Hepatocyte (in vitro differentiated cells): Measurements from ENCODE around the gene GSTM1.

Experiments used
- CTCF ChIP-seq: fragments of 200-600 bp; sonication (generic); IDR thresholded peaks from 2 replicates; pipeline ENCODE4 v1.5.1; 2016; ENCODE audit warnings: antibody characterized with exemption, mild to moderate bottlenecking; ENCODE audit not compliant: poor library complexity
- EZH2 ChIP-seq: fragments of 200-600 bp; sonication (generic); IDR thresholded peaks from 2 replicates; pipeline ENCODE4 v1.6.1; 2016; ENCODE audit warnings: antibody characterized with exemption, mild to moderate bottlenecking, borderline replicate concordance
- EZH2phosphoT487 ChIP-seq: fragments of 200-600 bp; sonication (generic); IDR thresholded peaks from one replicate; pipeline ENCODE4 v1.6.1; 2018; ENCODE audit warnings: antibody characterized with exemption, mild to moderate bottlenecking, low read depth, moderate library complexity; ENCODE audit not compliant: unreplicated experiment, severe bottlenecking

GRCh38 chr1:109732390-109732881 is 44.8 kb downstream of the GSTM1 start:
- no peak for TF ChIP-seq CTCF
- TF ChIP-seq EZH2 = no peak
- TF ChIP-seq EZH2phosphoT487 = no peak
